ENCODE data around the gene KIAA0513. TPM values are rescaled to one million over a fixed set of nuclear protein-coding genes. Genes with fewer than 3 reads are reported as not detected.
A peak's percentile ranks its signal among the peaks of the same experiment; 100 is the strongest.

The KIAA0513 gene
- total and polyA plus RNA-seq, 2 donors (not counting 3 experiments of a cell fraction or from before 2014, with no cell fraction given) = 1.8 to 4.3 TPM

GRCh38 chr16:85027958-85028684 lies 526 bp downstream of the KIAA0513 start:
- intact Hi-C loops (cut with micrococcal nuclease) = loop anchor here (1.0 to 5.0 kb wide), 2 partner anchors 17 to 59 kb away; partner anchors contain the start of gene ZDHHC7
- peak overlapping the region; percentile 65 to 90 (median 90) for H3K4me3 ChIP-seq (replicated peaks in 1 of 3; ENCODE audit: insufficient read depth in 1 of 3, low read depth in 1 of 3, low read length in 3 of 3)
- no TSS peak for BruUV-seq (replicated peaks)
- FAIRE-seq (no peak), DNase-seq (ENCODE audit: low read depth, low spot score) (no peak)
- TF ChIP-seq CTCF (IDR thresholded peaks at IDR 0.05; ENCODE audit: extremely low read depth in 1 of 2, insufficient read depth in 1 of 2, low read depth in 1 of 2, low read length in 2 of 2) = peak in 1 of 2 donors; percentile 28
- TF ChIP-seq MYC (IDR thresholded peaks at IDR 0.05; ENCODE audit: low read depth, low read length) = no peak
- H3K9me3 ChIP-seq (replicated peaks; ENCODE audit: control insufficient read depth, insufficient read depth, low read length) = no peaks in the 10 kb centered on the region
- H3K4me1 ChIP-seq (ENCODE audit: control insufficient read depth, extremely low read depth, insufficient read depth, low read length) = peaks cover 24% of the 10 kb centered on the region
- H3K79me2 ChIP-seq (ENCODE audit: control insufficient read depth, insufficient read depth, low read length) = no peaks in the 10 kb centered on the region
- POLR2A ChIA-PET = interaction anchor here (1.8 kb wide), 1 partner anchor 15 kb away, joined by 5 read pairs; no protein-coding TSS in a partner anchor
- no peaks in the 10 kb centered on the region for H3K27me3 ChIP-seq (ENCODE audit: control insufficient read depth in 2 of 2, insufficient read depth in 2 of 2, low read length in 2 of 2)
- H3K4me2 ChIP-seq (ENCODE audit: insufficient read depth, low read length) = peak overlapping the region; percentile 69
- CTCF ChIA-PET = interaction anchor here (0.6 to 3.6 kb wide), 7 partner anchors 15 to 692 kb away, joined by 3 to 32 read pairs (median 4); partner anchors contain the start of gene ZDHHC7
- no peaks in the 10 kb centered on the region for H3K36me3 ChIP-seq (ENCODE audit: control insufficient read depth in 2 of 2, extremely low read depth in 1 of 2, insufficient read depth in 2 of 2, low read length in 2 of 2)
- peak overlapping the region; percentile 93 for H2AFZ ChIP-seq (ENCODE audit: low read depth, low read length)
- H4K20me1 ChIP-seq (replicated peaks; ENCODE audit: control insufficient read depth, extremely low read depth, insufficient read depth, low read length) = no peaks in the 10 kb centered on the region
- H3K27ac ChIP-seq (ENCODE audit: insufficient read depth, low read depth, low read length) = no peak overlapping the region
- no peaks in the 10 kb centered on the region for H3K9me1 ChIP-seq (replicated peaks; ENCODE audit: control insufficient read depth, extremely low read depth, insufficient read depth, low read length)
- dilution Hi-C loops (cut with MboI; ENCODE audit: extremely low pct_ligation_motif_present, low sequenced_read_pairs) = no loop called here
- H3K9ac ChIP-seq (replicated peaks; ENCODE audit: extremely low read depth, insufficient read depth, low read length) = peak overlapping the region; percentile 96

All from endothelial cell of umbilical vein (primary cell).